Activated T-cell treated with anti-CD3 and anti-CD28 coated beads, Interleukin-2, amount 50 U/mL, for 24 hours (primary cell): ENCODE data around the gene ZNF669.

Experiments used
- DNase-seq: peaks from one replicate; pipeline ENCODE4 v3.0.0-alpha.2; 2020
- H3K27ac Mint-ChIP-seq: 2 replicates; pipeline ENCODE4 v1.8.0; 2020; ENCODE audit warnings: mild to moderate bottlenecking, mixed read lengths
- H3K27me3 Mint-ChIP-seq: 2 replicates; pipeline ENCODE4 v1.8.0; 2020; ENCODE audit warnings: mixed read lengths
- H3K36me3 Mint-ChIP-seq: 2 replicates; pipeline ENCODE4 v1.8.0; 2020; ENCODE audit warnings: low read depth, mixed read lengths
- H3K4me1 Mint-ChIP-seq: 2 replicates; pipeline ENCODE4 v1.8.0; 2020; ENCODE audit warnings: low read depth, mixed read lengths
- H3K4me3 Mint-ChIP-seq: 2 replicates; pipeline ENCODE4 v1.8.0; 2020; ENCODE audit warnings: mild to moderate bottlenecking, moderate library complexity, mixed read lengths
- H3K9me3 Mint-ChIP-seq: 2 replicates; pipeline ENCODE4 v1.8.0; 2020; ENCODE audit warnings: mixed read lengths

The ZNF669 gene

DNA sequence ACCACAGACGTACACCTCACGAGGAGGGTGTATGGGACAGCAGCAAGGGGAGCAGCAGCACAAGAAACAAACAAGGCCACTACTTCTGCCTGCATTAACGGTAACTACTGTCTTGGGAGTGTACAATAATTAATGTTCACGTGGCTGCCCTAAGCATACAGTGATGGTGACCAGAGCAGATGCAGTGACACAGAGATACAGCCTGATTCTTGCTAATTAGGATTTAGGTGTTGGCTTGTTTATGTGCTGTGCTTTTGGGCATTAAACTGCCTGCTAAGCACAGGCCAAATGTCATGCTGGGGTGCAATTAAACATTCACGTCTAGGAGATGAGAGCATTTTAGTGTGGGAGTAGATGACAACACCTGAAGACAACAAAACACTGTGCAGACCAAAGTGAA, 7.2 kb downstream of the ZNF669 start:
- no peak for DNase-seq
- peaks cover 63% of the 10 kb centered on the region for H3K36me3 Mint-ChIP-seq
- no peak overlapping the region for H3K27ac Mint-ChIP-seq
- H3K4me1 Mint-ChIP-seq, result no peaks in the 10 kb centered on the region
- H3K9me3 Mint-ChIP-seq, result peaks cover 43% of the 10 kb centered on the region
- no peak overlapping the region for H3K4me3 Mint-ChIP-seq
- H3K27me3 Mint-ChIP-seq, result no peaks in the 10 kb centered on the region

DNA sequence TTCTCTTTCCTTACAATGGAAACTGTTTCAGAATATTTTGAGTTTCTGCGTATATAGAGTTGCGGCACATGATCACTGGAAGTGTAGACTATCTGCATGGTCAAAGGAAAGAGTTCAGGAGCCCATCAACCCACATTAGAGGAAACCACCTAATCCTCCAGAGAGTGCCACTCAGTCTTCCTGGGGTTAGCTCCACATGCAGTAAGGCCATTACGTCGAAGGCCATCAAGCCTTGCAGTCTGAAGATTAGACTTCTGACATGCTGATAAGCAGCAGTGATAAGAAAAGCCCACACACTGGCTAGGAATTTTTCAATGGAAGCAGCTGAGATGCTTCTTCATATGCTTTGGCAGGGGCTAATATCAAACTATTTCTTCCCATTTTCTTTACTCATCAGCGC, 7.6 kb downstream of the ZNF669 start:
- no peaks in the 10 kb centered on the region for H3K27me3 Mint-ChIP-seq
- no peak overlapping the region for H3K4me3 Mint-ChIP-seq
- peaks cover 40% of the 10 kb centered on the region for H3K9me3 Mint-ChIP-seq
- no peaks in the 10 kb centered on the region for H3K4me1 Mint-ChIP-seq
- DNase-seq, result no peak
- peaks cover 59% of the 10 kb centered on the region for H3K36me3 Mint-ChIP-seq
- H3K27ac Mint-ChIP-seq, result no peak overlapping the region

DNA sequence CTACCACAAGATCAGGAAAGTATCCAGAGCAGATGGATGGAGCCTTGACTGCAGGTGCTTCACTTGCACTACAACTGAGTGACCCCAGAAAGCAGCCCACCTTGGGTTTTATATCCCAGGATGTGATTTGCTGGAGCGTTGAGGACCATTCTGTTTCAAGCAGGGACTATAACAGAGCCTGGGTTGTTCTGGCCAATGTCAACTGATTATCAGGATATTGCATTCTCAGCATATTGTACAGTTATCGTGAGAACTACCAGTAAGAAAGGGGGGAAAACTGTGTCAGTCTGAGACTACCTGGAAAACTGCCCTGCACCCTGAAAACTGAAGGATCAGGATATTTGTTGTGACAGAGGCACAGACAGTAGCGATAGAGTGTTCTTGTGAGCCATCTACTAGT, 8.0 kb downstream of the ZNF669 start:
- no peaks in the 10 kb centered on the region for H3K27me3 Mint-ChIP-seq
- H3K9me3 Mint-ChIP-seq, result peaks cover 39% of the 10 kb centered on the region
- DNase-seq, result no peak
- no peak overlapping the region for H3K27ac Mint-ChIP-seq
- peaks cover 54% of the 10 kb centered on the region for H3K36me3 Mint-ChIP-seq
- H3K4me1 Mint-ChIP-seq, result no peaks in the 10 kb centered on the region
- no peak overlapping the region for H3K4me3 Mint-ChIP-seq

DNA sequence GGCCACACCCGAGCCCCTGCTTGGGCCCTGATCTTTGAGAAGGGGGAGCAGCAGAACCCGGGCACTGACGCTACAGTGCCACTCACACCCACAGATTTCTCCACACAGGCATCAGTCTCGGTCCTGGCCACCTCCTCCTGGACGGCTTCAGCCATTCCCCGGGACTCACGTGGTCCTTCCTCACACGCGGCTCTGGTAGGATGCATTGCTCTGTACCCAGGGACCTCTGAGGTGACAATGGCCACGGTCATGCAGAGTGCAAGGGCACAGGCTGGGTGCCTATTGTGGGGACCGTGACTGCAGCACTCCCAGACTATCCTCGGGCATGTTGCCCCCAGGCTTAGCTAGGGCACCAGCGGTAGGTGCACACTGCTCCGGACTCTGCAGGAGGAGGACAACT, 13.7 kb downstream of the ZNF669 start:
- no peaks in the 10 kb centered on the region for H3K27me3 Mint-ChIP-seq
- peaks cover 5% of the 10 kb centered on the region for H3K9me3 Mint-ChIP-seq
- H3K27ac Mint-ChIP-seq, result no peak overlapping the region
- H3K36me3 Mint-ChIP-seq, result no peaks in the 10 kb centered on the region
- DNase-seq, result no peak
- H3K4me3 Mint-ChIP-seq, result no peak overlapping the region
- H3K4me1 Mint-ChIP-seq, result no peaks in the 10 kb centered on the region

DNA sequence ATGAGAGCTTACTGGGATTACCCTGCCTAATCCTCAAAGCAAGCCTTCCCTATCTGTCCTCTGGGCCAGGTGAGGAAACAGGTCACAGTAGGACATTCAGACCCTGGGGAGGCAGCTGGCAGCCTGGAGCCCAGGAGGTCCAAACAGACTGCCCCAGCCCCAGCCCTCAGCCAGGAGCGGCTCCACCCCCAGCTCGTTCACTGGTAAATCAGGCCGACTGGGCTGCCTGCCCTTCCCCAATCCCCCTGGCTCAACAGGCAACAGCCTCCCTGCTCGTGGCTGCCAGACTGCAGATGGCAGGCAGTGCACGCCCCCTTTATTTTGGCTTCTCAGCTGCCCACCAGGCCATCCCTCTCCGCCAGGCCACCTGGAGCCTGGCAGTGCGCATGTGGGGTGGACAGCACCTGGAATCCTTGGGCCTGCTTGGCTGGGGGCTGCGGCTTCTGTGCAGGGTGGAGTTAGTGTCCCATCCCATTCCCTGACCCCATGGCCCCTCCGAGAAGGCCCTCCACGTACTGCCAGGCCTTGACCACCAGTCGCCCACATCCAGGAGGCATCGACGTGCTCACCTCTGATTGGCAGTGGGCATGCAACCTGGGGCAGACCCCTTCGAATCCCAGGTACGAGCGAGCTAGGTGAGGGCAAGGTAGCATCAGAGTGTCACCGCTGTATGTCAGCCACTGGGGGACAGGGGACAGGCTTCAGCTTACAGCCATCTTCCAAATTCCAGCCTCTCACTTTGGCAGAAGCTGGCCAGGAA, 14.4 kb downstream of the ZNF669 start:
- no peak overlapping the region for H3K27ac Mint-ChIP-seq
- no peak overlapping the region for H3K4me3 Mint-ChIP-seq
- H3K27me3 Mint-ChIP-seq, result no peaks in the 10 kb centered on the region
- H3K4me1 Mint-ChIP-seq, result no peaks in the 10 kb centered on the region
- H3K36me3 Mint-ChIP-seq, result no peaks in the 10 kb centered on the region
- no peak for DNase-seq
- peaks cover 7% of the 10 kb centered on the region for H3K9me3 Mint-ChIP-seq

DNA sequence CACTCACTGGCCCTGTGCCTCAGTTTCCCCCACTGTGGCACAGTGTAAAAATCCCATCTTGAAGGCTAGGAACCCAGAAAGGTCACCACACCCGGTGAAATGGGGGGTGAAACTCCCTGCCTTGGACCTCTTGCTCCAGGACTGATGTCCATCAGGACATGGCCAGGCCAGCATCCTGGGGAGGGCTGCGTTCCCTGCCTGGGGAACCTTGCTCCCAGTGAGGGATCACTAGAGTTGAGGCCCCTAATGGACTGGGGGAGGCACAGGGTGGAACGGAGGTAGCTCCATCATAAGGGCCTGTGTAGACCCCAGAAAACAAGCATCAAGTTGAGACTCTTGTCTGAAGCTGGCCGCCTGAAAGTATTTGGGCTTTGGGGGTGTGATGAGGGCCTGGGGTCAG, 15.2 kb downstream of the ZNF669 start:
- no peaks in the 10 kb centered on the region for H3K36me3 Mint-ChIP-seq
- H3K4me3 Mint-ChIP-seq, result no peak overlapping the region
- no peak for DNase-seq
- no peaks in the 10 kb centered on the region for H3K27me3 Mint-ChIP-seq
- H3K4me1 Mint-ChIP-seq, result no peaks in the 10 kb centered on the region
- no peak overlapping the region for H3K27ac Mint-ChIP-seq
- peaks cover 7% of the 10 kb centered on the region for H3K9me3 Mint-ChIP-seq

DNA sequence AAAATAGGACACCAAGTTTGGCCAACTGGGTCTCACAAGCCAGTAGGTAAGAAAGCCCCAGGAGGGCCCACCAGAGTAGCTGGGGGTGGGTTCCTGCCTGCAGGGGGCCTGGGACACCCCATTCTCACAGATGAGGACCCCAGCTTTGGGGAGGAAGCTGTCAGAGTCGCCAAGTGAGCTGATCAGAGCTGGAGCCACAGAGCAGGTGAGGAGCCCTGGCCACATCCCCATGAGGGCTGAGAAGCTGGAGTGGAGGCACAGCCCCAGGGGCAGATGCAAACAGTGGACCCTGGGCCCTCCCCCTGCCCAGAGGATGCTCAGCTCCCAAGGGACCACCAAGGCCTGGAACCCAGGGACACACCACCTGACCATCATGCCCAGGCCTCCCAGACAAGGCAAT, 16.9 kb downstream of the ZNF669 start:
- DNase-seq, result no peak
- peaks cover 8% of the 10 kb centered on the region for H3K9me3 Mint-ChIP-seq
- no peaks in the 10 kb centered on the region for H3K4me1 Mint-ChIP-seq
- H3K27ac Mint-ChIP-seq, result no peak overlapping the region
- H3K36me3 Mint-ChIP-seq, result no peaks in the 10 kb centered on the region
- H3K4me3 Mint-ChIP-seq, result no peak overlapping the region
- H3K27me3 Mint-ChIP-seq, result peaks cover 5% of the 10 kb centered on the region

DNA sequence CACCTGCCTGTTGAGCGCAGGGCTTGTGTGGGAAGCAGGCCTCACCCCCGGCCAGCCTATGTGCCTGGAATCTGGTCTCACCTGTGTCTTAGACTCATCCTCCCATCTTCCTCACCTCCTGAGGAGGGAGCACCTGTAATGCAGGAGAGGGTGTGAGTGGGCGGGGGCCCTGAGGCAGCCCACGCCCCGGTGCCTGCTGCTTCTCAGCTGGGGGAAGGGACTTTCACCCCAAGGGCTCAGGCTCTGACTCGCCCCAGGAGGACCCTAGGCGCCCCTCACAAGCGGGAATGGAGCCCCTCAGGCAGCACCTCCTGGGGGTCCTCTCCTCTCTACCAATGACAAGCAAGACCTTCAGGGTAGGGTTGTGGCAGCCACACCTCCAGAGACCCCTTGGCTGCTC, 18.8 kb downstream of the ZNF669 start:
- peaks cover 7% of the 10 kb centered on the region for H3K9me3 Mint-ChIP-seq
- no peaks in the 10 kb centered on the region for H3K4me1 Mint-ChIP-seq
- peaks cover 7% of the 10 kb centered on the region for H3K27me3 Mint-ChIP-seq
- no peaks in the 10 kb centered on the region for H3K36me3 Mint-ChIP-seq
- DNase-seq, result no peak
- no peak overlapping the region for H3K27ac Mint-ChIP-seq
- no peak overlapping the region for H3K4me3 Mint-ChIP-seq

DNA sequence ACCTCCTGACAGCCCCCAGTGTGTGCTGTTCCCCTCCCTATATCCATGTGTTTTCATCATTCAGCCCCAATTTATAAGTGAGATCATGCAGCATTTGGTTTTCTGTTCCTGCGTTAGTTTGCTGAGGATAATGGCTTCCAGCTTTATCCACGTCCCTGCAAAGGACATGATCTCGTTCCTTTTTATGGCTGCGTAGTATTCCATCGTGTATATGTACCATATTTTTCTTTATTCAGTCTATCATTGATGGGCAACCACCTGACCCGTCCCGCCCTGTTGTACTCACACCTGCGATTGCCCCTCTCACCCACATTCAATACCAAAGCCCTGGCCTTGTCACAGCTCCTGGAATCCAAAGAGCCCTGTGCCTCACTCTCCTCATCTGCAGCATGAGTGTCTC, 19.4 kb downstream of the ZNF669 start:
- Mint-ChIP-seq H3K27me3 (peaks cover 7% of the 10 kb centered on the region), H3K4me3 (no peak overlapping the region), H3K4me1 (no peaks in the 10 kb centered on the region), H3K36me3 (no peaks in the 10 kb centered on the region), H3K27ac (no peak overlapping the region), H3K9me3 (peaks cover 7% of the 10 kb centered on the region)
- DNase-seq, result no peak

DNA sequence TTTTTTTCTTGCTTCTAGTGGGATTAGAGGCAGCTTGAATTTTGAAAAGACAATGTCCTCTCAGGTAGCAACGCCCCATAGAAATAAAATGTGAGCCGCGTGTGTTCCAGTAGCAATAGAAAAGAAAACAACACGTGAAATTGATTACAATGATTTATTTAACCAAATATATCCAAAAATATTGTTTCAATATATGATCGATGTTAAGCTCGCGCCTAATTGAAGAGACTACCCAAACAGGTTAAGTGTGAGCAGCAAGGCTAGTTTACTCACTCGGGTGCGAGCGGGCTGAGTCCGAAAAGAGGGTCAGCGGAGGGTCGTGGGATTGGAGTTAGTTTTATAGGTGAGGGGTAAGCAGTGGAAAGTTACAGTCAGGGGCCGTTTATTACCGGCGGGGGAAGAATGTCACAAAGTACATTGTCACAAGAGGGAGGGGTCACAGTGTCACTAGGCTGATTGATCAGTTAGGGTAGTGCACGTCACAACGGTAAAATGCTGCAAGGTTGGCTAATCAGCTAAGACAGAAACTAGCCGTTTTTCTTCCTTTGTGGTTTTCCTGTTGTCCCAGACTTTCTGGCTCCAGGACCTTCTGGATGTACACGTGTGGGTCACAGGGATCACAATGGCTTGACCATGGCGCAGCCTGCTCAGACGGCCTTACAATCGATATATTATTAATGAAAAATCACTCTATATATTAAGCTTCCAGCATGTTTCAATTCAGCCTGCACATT, 24.8 kb downstream of the ZNF669 start:
- Mint-ChIP-seq H3K9me3 (peaks cover 4% of the 10 kb centered on the region), H3K4me3 (peak overlapping the region; percentile 94), H3K36me3 (peaks cover 40% of the 10 kb centered on the region), H3K27ac (peak overlapping the region; percentile 96), H3K4me1 (peaks cover 27% of the 10 kb centered on the region), H3K27me3 (peaks cover 7% of the 10 kb centered on the region)
- DNase-seq, result no peak

DNA sequence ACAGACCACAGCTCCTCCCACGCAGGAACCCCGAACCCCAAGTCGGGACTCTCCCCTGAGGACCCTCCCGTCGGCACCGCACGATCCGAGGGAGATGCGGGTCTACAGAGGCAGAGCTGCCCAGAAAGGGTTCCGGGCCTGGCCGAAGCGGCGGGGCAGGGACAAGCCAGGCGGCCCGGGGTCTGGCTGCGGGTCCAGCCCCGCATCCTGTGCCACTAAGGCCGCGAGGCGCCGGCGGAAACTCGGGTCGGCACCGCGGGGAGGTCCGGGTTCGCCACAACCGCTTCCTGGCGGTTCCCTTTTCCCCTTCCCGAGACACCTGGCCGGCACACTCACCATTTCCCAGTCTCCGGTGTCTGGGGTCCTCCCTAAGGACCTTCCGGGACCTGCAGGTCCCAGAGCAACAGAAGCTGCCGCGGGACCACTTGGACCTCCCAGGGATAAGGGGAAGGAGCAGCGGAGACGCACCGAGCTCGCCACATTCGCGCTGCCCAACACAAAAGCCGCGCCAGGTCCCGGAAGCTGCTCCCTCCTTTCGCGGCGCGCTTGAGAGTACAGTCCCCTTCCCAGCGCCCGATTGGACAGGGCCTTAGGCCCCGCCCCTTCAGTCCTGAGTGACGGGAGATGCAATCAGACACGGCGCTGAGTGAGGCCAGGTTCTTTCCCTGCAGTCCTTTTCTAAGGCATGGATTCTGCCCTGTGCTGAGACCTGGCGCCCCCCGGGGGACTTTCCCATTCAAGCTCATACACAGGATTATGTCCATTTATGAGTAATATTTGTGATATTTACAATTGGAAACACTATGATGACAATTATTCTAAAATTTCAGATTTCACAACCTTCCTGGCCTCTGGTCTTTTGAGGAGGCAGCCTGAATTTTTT, 25.7 kb downstream of the ZNF669 start, which contains the start of gene ZNF670:
Gene ZNF670 (minus strand): TSS at position 554 of the 883 bp plus-strand sequence. CDS start 215 bp downstream, at position 339.
- Mint-ChIP-seq H3K4me1 (peaks cover 29% of the 10 kb centered on the region), H3K9me3 (peaks cover 8% of the 10 kb centered on the region), H3K27ac (peak within 1 kb of the TSS; percentile 96), H3K27me3 (peaks cover 7% of the 10 kb centered on the region), H3K4me3 (peak within 1 kb of the TSS; percentile 94), H3K36me3 (peaks cover 48% of the 10 kb centered on the region)
- peak; percentile 91 for DNase-seq

DNA sequence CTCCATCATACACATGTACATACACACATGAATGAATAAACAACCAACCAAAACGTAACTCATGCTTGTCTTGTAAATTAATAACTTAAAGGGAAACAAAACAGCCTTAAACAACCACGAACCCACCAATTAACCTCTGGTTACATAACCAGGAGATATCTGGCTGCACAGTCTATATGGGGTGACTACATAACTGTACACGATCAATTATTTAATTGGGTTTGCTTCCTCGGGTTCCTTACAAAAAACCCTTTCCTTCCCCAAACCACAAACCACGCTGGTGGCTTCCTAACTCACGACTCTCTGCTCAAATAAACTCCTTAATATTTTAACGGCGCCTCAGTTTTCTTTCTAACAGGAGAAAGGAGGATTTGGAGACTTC, 26.3 kb downstream of the ZNF669 start:
- H3K4me3 Mint-ChIP-seq, result peak overlapping the region; percentile 94
- H3K27ac Mint-ChIP-seq, result peak overlapping the region; percentile 96
- DNase-seq, result no peak
- H3K4me1 Mint-ChIP-seq, result peaks cover 30% of the 10 kb centered on the region
- H3K27me3 Mint-ChIP-seq, result peaks cover 6% of the 10 kb centered on the region
- H3K9me3 Mint-ChIP-seq, result peaks cover 10% of the 10 kb centered on the region
- peaks cover 52% of the 10 kb centered on the region for H3K36me3 Mint-ChIP-seq

DNA sequence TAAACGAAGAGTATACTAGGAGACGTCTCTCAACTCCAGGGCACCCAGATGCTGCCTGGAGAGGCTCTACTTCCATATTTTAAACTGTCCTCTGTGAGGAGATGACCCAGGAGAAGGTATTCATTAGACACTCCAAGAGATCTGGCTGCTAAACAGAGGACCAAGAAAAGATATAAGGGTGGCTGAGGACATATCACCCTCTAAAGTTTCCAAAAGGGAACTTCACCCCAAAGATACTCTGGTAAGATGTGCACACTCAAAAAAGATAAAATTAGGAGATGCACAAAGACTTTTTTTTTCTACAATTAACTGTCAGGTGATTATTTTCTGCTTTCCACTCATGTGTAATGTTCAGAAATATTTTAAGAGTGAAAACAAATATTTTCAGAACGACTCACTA, 26.9 kb downstream of the ZNF669 start:
- Mint-ChIP-seq H3K4me1 (peaks cover 30% of the 10 kb centered on the region), H3K36me3 (peaks cover 54% of the 10 kb centered on the region), H3K9me3 (peaks cover 10% of the 10 kb centered on the region), H3K4me3 (peak overlapping the region; percentile 94), H3K27me3 (peaks cover 2% of the 10 kb centered on the region), H3K27ac (peak overlapping the region; percentile 96)
- DNase-seq, result no peak

DNA sequence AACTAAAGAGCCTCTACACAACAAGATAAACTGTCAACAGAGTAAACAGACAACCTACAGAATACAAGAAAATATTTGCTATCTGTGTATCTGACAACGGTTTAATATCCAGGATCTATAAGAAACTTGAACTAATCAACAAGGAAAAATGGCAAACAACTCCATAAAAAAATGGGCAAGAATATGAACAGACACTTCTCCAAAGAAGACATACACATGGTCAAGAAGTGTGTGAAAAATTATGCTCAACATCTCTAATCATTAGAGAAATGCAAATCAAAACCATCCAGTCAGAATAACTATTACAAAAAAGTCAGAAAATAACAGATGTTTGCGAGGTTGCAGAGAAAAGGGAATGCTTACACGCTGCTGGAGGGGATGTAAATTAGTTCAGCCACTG, 33.5 kb downstream of the ZNF669 start:
- Mint-ChIP-seq H3K27ac (no peak overlapping the region), H3K9me3 (peaks cover 45% of the 10 kb centered on the region), H3K36me3 (peaks cover 68% of the 10 kb centered on the region), H3K27me3 (no peaks in the 10 kb centered on the region), H3K4me1 (peaks cover 6% of the 10 kb centered on the region), H3K4me3 (no peak overlapping the region)
- no peak for DNase-seq
